ENCODE results near the gene MALRD1. TPM values are rescaled to one million over a fixed set of nuclear protein-coding genes. Genes with fewer than 3 reads are reported as not detected.
A peak's percentile ranks its signal among the peaks of the same experiment; 100 is the strongest.
"Not testable (repeated sequence)": the region's sequence is repeated elsewhere in the genome, so short reads cannot be mapped to it uniquely, and the experiment has no call there.

The MALRD1 gene
- total and polyA plus RNA-seq, 4 donors: 0.17 to 17.9 (median 4.1) TPM

GRCh38 chr10:19756919-19757318 is 708.3 kb downstream of the MALRD1 start:
- Histone ChIP-seq H3K36me3 (ENCODE audit: control insufficient read depth in 4 of 4, insufficient read depth in 4 of 4, low read length in 4 of 4) (no peaks in the 10 kb centered on the region), H3K9me3 (ENCODE audit: control insufficient read depth in 4 of 4, insufficient read depth in 3 of 4, low read length in 3 of 4) (no peaks in the 10 kb centered on the region), H3K9ac (ENCODE audit: insufficient read depth in 1 of 2, low read length in 2 of 2) (no peak overlapping the region), H3K27ac (ENCODE audit: low read depth in 1 of 2, low read length in 1 of 2) (no peak overlapping the region), H3K4me1 (ENCODE audit: control insufficient read depth in 5 of 5, insufficient read depth in 5 of 5, low read length in 5 of 5) (no peaks in the 10 kb centered on the region), H3K27me3 (ENCODE audit: control insufficient read depth in 3 of 3, insufficient read depth in 3 of 3, low read length in 2 of 3) (no peaks in the 10 kb centered on the region), H3K4me3 (no peak overlapping the region)
- no peak for DNase-seq
- ATAC-seq (ENCODE audit: insufficient read depth, low FRiP score): no peak
- 89 to 90% methylated on average over 3 of the region's 3 CpGs for WGBS, 2 donors
- no peak for TF ChIP-seq CTCF (IDR thresholded peaks at IDR 0.05; ENCODE audit: control extremely low read depth, extremely low read depth)

GRCh38 chr10:19762026-19762425 is 713.4 kb downstream of the MALRD1 start:
- H3K4me3 ChIP-seq: no peak overlapping the region
- WGBS, 2 donors: 67 to 76% methylated on average over 1 of the region's 1 CpG
- ATAC-seq (ENCODE audit: insufficient read depth, low FRiP score): no peak

GRCh38 chr10:19764111-19764510 is 715.5 kb downstream of the MALRD1 start:
- peaks cover 0 to 1% (median 0%) of the 10 kb centered on the region in 4 donors for H3K9me3 ChIP-seq (ENCODE audit: control insufficient read depth in 4 of 4, insufficient read depth in 3 of 4, low read length in 3 of 4)
- H3K27me3 ChIP-seq (ENCODE audit: control insufficient read depth in 3 of 3, insufficient read depth in 3 of 3, low read length in 2 of 3): no peaks in the 10 kb centered on the region
- WGBS, 2 donors: 73 to 87% methylated on average over 1 of the region's 1 CpG
- H3K36me3 ChIP-seq (ENCODE audit: control insufficient read depth in 4 of 4, insufficient read depth in 4 of 4, low read length in 4 of 4): no peaks in the 10 kb centered on the region
- no peak overlapping the region for H3K4me3 ChIP-seq
- no peak overlapping the region for H3K9ac ChIP-seq (ENCODE audit: insufficient read depth in 1 of 2, low read length in 2 of 2)
- TF ChIP-seq CTCF (IDR thresholded peaks at IDR 0.05; ENCODE audit: control extremely low read depth, extremely low read depth): no peak
- ATAC-seq (ENCODE audit: insufficient read depth, low FRiP score) (no peak), DNase-seq (peak in 2 of 3 donors; percentile 77 to 89)
- H3K4me1 ChIP-seq (ENCODE audit: control insufficient read depth in 5 of 5, insufficient read depth in 5 of 5, low read length in 5 of 5): peaks cover 0 to 5% (median 4%) of the 10 kb centered on the region in 5 donors
- no peak overlapping the region for H3K27ac ChIP-seq (ENCODE audit: low read depth in 1 of 2, low read length in 1 of 2)

More at GRCh38 chr10:19762026-19762425, 713.4 kb downstream of the MALRD1 start:
- no peak for DNase-seq
- peaks cover 0 to 5% (median 0%) of the 10 kb centered on the region in 5 donors for H3K4me1 ChIP-seq (ENCODE audit: control insufficient read depth in 5 of 5, insufficient read depth in 5 of 5, low read length in 5 of 5)
- H3K9me3 ChIP-seq (ENCODE audit: control insufficient read depth in 4 of 4, insufficient read depth in 3 of 4, low read length in 3 of 4): peaks cover 0 to 1% (median 0%) of the 10 kb centered on the region in 4 donors
- H3K36me3 ChIP-seq (ENCODE audit: control insufficient read depth in 4 of 4, insufficient read depth in 4 of 4, low read length in 4 of 4): no peaks in the 10 kb centered on the region
- TF ChIP-seq CTCF (IDR thresholded peaks at IDR 0.05; ENCODE audit: control extremely low read depth, extremely low read depth): no peak
- H3K9ac ChIP-seq (ENCODE audit: insufficient read depth in 1 of 2, low read length in 2 of 2): no peak overlapping the region
- no peak overlapping the region for H3K27ac ChIP-seq (ENCODE audit: low read depth in 1 of 2, low read length in 1 of 2)
- no peaks in the 10 kb centered on the region for H3K27me3 ChIP-seq (ENCODE audit: control insufficient read depth in 3 of 3, insufficient read depth in 3 of 3, low read length in 2 of 3)

GRCh38 chr10:19767876-19768275 is 719.3 kb downstream of the MALRD1 start:
- no peaks in the 10 kb centered on the region for H3K36me3 ChIP-seq (ENCODE audit: control insufficient read depth in 4 of 4, insufficient read depth in 4 of 4, low read length in 4 of 4)
- H3K27me3 ChIP-seq (ENCODE audit: control insufficient read depth in 3 of 3, insufficient read depth in 3 of 3, low read length in 2 of 3): no peaks in the 10 kb centered on the region
- no peak for ATAC-seq (ENCODE audit: insufficient read depth, low FRiP score)
- no peak overlapping the region for H3K9ac ChIP-seq (ENCODE audit: insufficient read depth in 1 of 2, low read length in 2 of 2)
- H3K9me3 ChIP-seq (ENCODE audit: control insufficient read depth in 4 of 4, insufficient read depth in 3 of 4, low read length in 3 of 4): peaks cover 0 to 1% (median 0%) of the 10 kb centered on the region in 4 donors
- WGBS, 2 donors: 68 to 80% methylated on average over 7 of the region's 7 CpGs
- H3K4me1 ChIP-seq (ENCODE audit: control insufficient read depth in 5 of 5, insufficient read depth in 5 of 5, low read length in 5 of 5): peaks cover 0 to 5% (median 4%) of the 10 kb centered on the region in 5 donors
- H3K4me3 ChIP-seq: no peak overlapping the region
- TF ChIP-seq CTCF (IDR thresholded peaks at IDR 0.05; ENCODE audit: control extremely low read depth, extremely low read depth): no peak
- H3K27ac ChIP-seq (ENCODE audit: low read depth in 1 of 2, low read length in 1 of 2): no peak overlapping the region
- no peak for DNase-seq

GRCh38 chr10:19769826-19770225 is 721.2 kb downstream of the MALRD1 start:
- H3K36me3 ChIP-seq (ENCODE audit: control insufficient read depth in 4 of 4, insufficient read depth in 4 of 4, low read length in 4 of 4); H3K9me3 ChIP-seq (ENCODE audit: control insufficient read depth in 4 of 4, insufficient read depth in 3 of 4, low read length in 3 of 4); H3K9ac ChIP-seq (ENCODE audit: insufficient read depth in 1 of 2, low read length in 2 of 2); ATAC-seq (ENCODE audit: insufficient read depth, low FRiP score); DNase-seq; H3K27ac ChIP-seq (ENCODE audit: low read depth in 1 of 2, low read length in 1 of 2); H3K4me3 ChIP-seq; H3K4me1 ChIP-seq (ENCODE audit: control insufficient read depth in 5 of 5, insufficient read depth in 5 of 5, low read length in 5 of 5); H3K27me3 ChIP-seq (ENCODE audit: control insufficient read depth in 3 of 3, insufficient read depth in 3 of 3, low read length in 2 of 3): not testable (repeated sequence)
- 82 to 95% methylated on average over 3 of the region's 3 CpGs for WGBS, 2 donors
